GM21360 (cell line): ENCODE results near the gene SLC5A4.
"Not testable (repeated sequence)": the region's sequence is repeated elsewhere in the genome, so short reads cannot be mapped to it uniquely, and the experiment has no call there.

ENCODE experiments used
- ATAC-seq: cut with Tn5 transposase; IDR thresholded peaks from one replicate; pipeline ENCODE4 v1.9.1; 2021; ENCODE audit warnings: mild to moderate bottlenecking, moderate library complexity; ENCODE audit not compliant: unreplicated experiment

The SLC5A4 gene

GRCh38 chr22:32202161-32202538 lies 53.0 kb downstream of the SLC5A4 start:
- ATAC-seq = no peak

- ATAC-seq = no peak
Observed at GRCh38 chr22:32200752-32201151, 54.4 kb downstream of the SLC5A4 start.

DNA sequence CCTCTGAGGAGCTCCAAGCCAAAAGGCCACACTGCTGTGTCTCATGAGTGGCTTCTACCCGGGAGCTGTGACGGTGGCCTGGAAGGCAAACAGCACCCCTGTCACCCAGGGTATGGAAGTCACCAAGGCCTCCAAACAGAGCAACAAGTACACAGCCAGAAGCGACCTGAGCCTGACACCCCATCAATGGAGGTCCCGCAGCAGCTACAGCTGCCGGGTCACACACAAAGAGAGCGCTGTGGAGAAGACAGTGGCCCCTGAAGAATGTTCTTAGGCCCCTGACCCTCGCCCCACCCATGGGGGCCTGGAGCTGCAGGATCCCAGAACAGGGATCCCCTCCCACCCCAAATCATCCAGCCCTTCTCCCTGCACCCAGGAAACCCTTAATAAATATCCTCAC lies 55.2 kb downstream of the SLC5A4 start:
- no peak for ATAC-seq

- ATAC-seq = no peak
Observed at GRCh38 chr22:32199341-32199740, 55.8 kb downstream of the SLC5A4 start.

GRCh38 chr22:32197553-32198226 lies 57.5 kb downstream of the SLC5A4 start:
- ATAC-seq = not testable (repeated sequence)

- ATAC-seq = not testable (repeated sequence)
Observed at GRCh38 chr22:32195900-32196299, 59.2 kb downstream of the SLC5A4 start.

DNA sequence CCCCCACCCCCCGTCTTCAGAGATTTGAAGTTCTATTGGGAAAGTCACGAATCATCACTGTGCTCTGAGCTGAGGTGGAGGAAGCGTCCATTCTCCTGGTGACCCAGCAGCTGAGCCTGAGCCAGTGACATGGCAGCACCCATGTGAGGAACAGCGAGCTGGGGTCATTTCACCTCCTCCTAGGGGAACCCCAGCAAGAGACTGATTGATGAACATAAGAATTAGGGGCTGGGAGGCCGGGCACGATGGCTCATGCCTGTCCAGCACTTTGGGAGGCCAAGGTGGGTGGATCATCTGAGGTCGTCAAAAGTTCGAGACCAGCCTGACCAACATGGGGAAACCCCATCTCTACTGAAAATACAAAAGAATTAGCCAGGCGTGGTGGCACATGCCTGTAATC lies 61.8 kb downstream of the SLC5A4 start:
- ATAC-seq = not testable (repeated sequence)

DNA sequence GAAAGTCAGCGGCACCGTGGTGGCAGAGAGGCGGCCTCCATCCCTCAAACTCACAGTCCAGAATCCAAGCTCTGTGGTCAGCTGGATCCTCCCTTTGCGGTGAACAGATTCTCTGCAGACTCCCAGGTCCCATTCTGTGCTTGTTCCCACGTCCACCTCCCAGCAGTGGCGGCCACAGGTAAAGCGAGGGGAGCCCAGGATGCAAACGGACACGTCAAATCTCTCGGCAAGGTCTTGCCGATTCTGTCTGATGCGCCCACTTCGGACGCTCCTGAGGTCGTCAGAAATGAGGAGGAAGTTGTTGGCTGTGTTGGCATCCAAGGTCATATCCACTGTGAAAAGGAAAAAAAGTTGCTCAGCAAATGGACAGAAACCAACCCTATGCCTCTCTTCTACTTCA lies 64.1 kb downstream of the SLC5A4 start:
- not testable (repeated sequence) for ATAC-seq

DNA sequence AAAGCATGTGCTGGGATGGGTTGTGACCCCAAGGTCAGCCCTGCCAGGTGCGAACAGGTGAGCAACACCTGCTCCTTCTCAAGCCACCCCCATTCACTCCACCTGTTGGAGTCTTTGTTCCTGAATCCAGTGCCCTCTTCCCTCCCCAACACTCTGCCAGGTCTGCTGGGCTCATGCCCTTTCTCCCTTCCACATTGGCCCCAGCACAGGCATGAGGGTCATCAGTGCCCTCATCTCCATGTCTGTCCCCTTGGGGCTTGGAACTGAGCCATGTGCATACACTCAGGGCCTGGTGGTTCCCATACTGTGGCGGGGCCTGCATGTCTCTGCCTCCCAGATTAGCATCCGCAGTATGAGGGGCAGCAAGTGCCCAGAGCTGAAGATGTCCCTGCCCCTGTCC lies 69.3 kb downstream of the SLC5A4 start:
- no peak for ATAC-seq

GRCh38 chr22:32183625-32184024 lies 71.5 kb downstream of the SLC5A4 start:
- ATAC-seq = no peak

GRCh38 chr22:32181043-32181442 lies 74.1 kb downstream of the SLC5A4 start:
- no peak for ATAC-seq

DNA sequence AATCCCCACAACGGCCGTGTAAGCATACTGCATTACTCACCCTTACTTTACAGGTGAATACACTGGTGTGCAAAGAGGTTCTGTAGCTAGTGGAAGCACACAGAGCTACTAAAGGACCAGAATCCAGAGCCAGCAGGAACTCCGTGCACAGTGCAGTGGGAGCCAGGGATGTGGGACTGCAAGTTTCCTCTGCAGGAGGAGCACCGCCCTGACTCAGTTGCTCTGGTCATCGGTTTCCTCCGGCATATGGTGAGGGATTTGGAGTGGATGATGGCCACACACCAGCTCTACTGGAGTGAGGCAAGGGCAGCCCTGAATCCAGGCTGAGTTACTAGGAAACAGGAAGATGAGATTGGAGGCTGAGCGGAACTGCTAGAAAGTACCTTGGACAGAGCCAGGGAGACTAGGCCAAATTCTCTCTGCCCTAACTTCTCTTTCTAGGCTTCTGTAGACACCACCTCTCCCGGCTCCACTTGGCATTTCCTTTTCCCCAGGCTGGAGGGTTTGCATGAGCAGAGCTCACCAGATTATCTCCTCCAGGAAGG lies 77.9 kb downstream of the SLC5A4 start:
- no peak for ATAC-seq

DNA sequence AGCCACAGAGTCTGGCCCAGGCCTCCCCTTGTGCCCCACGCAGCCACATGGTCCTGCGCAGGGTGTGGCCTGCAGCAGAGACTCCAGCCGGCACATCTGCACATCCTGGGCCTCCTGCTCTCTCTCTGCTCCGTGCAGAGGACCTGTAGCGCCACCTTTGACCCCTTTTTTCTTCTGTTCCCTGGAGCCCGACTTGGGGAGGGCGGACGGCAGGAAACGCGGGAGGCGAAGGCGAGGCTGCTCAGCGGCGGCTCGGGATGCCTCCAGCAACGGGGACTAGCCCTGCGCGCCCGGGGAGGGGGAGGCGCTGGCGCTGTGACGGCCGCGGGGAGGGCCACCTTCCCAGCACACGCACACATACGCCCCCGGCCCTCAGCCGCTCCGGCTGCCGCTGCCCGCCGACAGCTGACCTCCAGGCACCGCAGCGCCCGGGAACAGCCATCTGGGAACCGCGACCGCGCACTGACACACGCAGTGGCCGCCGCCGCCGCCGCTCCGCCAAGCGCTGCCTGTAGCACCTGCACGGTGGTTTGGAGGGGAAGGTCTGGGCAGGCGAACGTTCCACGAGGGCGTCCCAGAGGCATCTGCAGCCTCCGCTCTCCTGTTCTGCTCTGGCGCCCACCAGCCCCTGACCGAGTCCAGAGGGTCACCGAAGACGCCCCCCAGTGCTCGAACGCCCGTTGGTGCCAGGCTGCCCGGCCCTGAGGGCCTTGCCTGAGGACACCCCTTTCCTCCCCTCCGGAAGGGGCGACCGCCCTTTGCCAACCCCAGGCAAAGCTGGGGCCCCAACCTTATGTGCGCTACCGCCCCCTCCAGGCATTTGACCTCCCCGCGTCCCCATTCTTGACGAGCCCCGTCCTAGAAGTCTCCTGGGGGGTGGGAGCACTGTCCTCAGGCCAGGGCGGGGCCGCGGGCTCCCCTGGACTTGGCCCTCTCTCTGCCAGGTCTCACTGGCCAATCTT lies 79.2 kb downstream of the SLC5A4 start:
- ATAC-seq = no peak

GRCh38 chr22:32175115-32175514 lies 80.0 kb downstream of the SLC5A4 start:
- no peak for ATAC-seq
